Suprapubic skin (tissue), 3 donors: ENCODE results near the gene ASCC2.

Experiments used
- POLR2A ChIP-seq, 2 donors: fragments of 450-650 bp; IDR thresholded peaks; one replicate each; pipeline ENCODE4 v1.6.1; 2017; ENCODE audit warnings: antibody characterized with exemption in 2 of 2, mild to moderate bottlenecking in 2 of 2, moderate library complexity in 2 of 2
- TF ChIP-seq, protein P1 (sequence below), 2 donors: fragments of 200-600 bp in 1 of 2; fragments of 450-650 bp in 1 of 2; sonication (generic) in 1 of 2; IDR thresholded peaks; one replicate each; pipeline ENCODE4 v1.5.1; 2016 to 2019; ENCODE audit warnings: antibody characterized with exemption in 2 of 2, mild to moderate bottlenecking in 1 of 2, moderate library complexity in 1 of 2

GRCh38 chr22:29747832-29748231, 90.2 kb downstream of the ASCC2 start:
- TF ChIP-seq, protein P1, sequence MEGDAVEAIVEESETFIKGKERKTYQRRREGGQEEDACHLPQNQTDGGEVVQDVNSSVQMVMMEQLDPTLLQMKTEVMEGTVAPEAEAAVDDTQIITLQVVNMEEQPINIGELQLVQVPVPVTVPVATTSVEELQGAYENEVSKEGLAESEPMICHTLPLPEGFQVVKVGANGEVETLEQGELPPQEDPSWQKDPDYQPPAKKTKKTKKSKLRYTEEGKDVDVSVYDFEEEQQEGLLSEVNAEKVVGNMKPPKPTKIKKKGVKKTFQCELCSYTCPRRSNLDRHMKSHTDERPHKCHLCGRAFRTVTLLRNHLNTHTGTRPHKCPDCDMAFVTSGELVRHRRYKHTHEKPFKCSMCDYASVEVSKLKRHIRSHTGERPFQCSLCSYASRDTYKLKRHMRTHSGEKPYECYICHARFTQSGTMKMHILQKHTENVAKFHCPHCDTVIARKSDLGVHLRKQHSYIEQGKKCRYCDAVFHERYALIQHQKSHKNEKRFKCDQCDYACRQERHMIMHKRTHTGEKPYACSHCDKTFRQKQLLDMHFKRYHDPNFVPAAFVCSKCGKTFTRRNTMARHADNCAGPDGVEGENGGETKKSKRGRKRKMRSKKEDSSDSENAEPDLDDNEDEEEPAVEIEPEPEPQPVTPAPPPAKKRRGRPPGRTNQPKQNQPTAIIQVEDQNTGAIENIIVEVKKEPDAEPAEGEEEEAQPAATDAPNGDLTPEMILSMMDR (IDR thresholded peaks at IDR 0.05): no peak
- no peak for TF ChIP-seq POLR2A (IDR thresholded peaks at IDR 0.05)
